ENCODE results near the gene ATXN7.

- TF ChIP-seq POLR2A (IDR thresholded peaks at IDR 0.05): no peak
- TF ChIP-seq, protein P1, sequence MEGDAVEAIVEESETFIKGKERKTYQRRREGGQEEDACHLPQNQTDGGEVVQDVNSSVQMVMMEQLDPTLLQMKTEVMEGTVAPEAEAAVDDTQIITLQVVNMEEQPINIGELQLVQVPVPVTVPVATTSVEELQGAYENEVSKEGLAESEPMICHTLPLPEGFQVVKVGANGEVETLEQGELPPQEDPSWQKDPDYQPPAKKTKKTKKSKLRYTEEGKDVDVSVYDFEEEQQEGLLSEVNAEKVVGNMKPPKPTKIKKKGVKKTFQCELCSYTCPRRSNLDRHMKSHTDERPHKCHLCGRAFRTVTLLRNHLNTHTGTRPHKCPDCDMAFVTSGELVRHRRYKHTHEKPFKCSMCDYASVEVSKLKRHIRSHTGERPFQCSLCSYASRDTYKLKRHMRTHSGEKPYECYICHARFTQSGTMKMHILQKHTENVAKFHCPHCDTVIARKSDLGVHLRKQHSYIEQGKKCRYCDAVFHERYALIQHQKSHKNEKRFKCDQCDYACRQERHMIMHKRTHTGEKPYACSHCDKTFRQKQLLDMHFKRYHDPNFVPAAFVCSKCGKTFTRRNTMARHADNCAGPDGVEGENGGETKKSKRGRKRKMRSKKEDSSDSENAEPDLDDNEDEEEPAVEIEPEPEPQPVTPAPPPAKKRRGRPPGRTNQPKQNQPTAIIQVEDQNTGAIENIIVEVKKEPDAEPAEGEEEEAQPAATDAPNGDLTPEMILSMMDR (IDR thresholded peaks at IDR 0.05): no peak
These were observed 109.3 kb downstream of the ATXN7 start for GRCh38 chr3:63972987-63973386.
